ENCODE results near the gene C8G. TPM values are rescaled to one million over a fixed set of nuclear protein-coding genes. Genes with fewer than 3 reads are reported as not detected.

C8G gene
- total RNA-seq, 1 donor from 2014 or later = 1.7 TPM

- no peak for TF ChIP-seq CTCF (IDR thresholded peaks at IDR 0.05)
- H3K9me3 Mint-ChIP-seq (ENCODE audit: unreplicated experiment) = no peaks in the 10 kb centered on the region
- no peak overlapping the region for H3K27ac Mint-ChIP-seq (ENCODE audit: unreplicated experiment)
- no peak overlapping the region for H3K4me3 Mint-ChIP-seq (ENCODE audit: unreplicated experiment)
- DNase-seq (ENCODE audit: extremely low spot score, unreplicated experiment) = no peak
- no peaks in the 10 kb centered on the region for H3K36me3 Mint-ChIP-seq (ENCODE audit: unreplicated experiment)
- peaks cover 3% of the 10 kb centered on the region for H3K27me3 Mint-ChIP-seq (ENCODE audit: unreplicated experiment)
- peaks cover 20% of the 10 kb centered on the region for H3K4me1 Mint-ChIP-seq (ENCODE audit: unreplicated experiment)
These were observed 16.4 kb downstream of the C8G start for GRCh38 chr9:136961279-136962065.

DNA sequence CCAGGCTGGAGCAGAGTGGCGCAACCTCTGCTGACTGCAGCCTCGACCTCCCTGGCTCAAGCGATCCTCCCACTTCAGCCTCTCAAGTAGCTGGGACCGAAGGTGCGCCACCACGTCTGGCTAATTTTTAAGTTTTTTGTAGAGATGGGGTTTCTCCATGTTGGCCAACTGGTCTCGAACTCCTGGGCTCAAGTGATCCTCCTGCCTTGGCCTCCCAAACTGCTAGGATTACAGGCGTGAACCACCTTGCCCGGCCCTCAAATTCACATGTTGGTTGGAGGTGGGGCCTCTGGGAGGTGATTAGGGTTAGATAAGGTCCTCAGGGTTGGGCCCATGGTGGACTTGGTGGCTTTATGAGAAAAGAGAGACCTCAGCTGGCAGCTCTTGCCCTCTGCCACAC is 17.1 kb downstream of the C8G start:
- H3K27ac Mint-ChIP-seq (ENCODE audit: unreplicated experiment) = no peak overlapping the region
- no peak for TF ChIP-seq CTCF (IDR thresholded peaks at IDR 0.05)
- H3K36me3 Mint-ChIP-seq (ENCODE audit: unreplicated experiment) = no peaks in the 10 kb centered on the region
- peaks cover 20% of the 10 kb centered on the region for H3K4me1 Mint-ChIP-seq (ENCODE audit: unreplicated experiment)
- H3K27me3 Mint-ChIP-seq (ENCODE audit: unreplicated experiment) = peaks cover 3% of the 10 kb centered on the region
- no peaks in the 10 kb centered on the region for H3K9me3 Mint-ChIP-seq (ENCODE audit: unreplicated experiment)
- DNase-seq (ENCODE audit: extremely low spot score, unreplicated experiment) = no peak
- no peak overlapping the region for H3K4me3 Mint-ChIP-seq (ENCODE audit: unreplicated experiment)

- Mint-ChIP-seq H3K4me3 (ENCODE audit: unreplicated experiment) (no peak overlapping the region), H3K36me3 (ENCODE audit: unreplicated experiment) (no peaks in the 10 kb centered on the region), H3K9me3 (ENCODE audit: unreplicated experiment) (no peaks in the 10 kb centered on the region), H3K27me3 (ENCODE audit: unreplicated experiment) (peaks cover 3% of the 10 kb centered on the region), H3K27ac (ENCODE audit: unreplicated experiment) (no peak overlapping the region), H3K4me1 (ENCODE audit: unreplicated experiment) (peaks cover 20% of the 10 kb centered on the region)
- DNase-seq (ENCODE audit: extremely low spot score, unreplicated experiment) = no peak
- TF ChIP-seq CTCF (IDR thresholded peaks at IDR 0.05) = no peak
These were observed 17.7 kb downstream of the C8G start for GRCh38 chr9:136962701-136963248.

- Mint-ChIP-seq H3K4me3 (ENCODE audit: unreplicated experiment) (no peak overlapping the region), H3K27me3 (ENCODE audit: unreplicated experiment) (peaks cover 3% of the 10 kb centered on the region), H3K36me3 (ENCODE audit: unreplicated experiment) (no peaks in the 10 kb centered on the region), H3K27ac (ENCODE audit: unreplicated experiment) (no peak overlapping the region), H3K4me1 (ENCODE audit: unreplicated experiment) (peaks cover 20% of the 10 kb centered on the region), H3K9me3 (ENCODE audit: unreplicated experiment) (no peaks in the 10 kb centered on the region)
- DNase-seq (ENCODE audit: extremely low spot score, unreplicated experiment) = no peak
- TF ChIP-seq CTCF (IDR thresholded peaks at IDR 0.05) = no peak
These were observed 18.3 kb downstream of the C8G start for GRCh38 chr9:136963341-136963740.

DNA sequence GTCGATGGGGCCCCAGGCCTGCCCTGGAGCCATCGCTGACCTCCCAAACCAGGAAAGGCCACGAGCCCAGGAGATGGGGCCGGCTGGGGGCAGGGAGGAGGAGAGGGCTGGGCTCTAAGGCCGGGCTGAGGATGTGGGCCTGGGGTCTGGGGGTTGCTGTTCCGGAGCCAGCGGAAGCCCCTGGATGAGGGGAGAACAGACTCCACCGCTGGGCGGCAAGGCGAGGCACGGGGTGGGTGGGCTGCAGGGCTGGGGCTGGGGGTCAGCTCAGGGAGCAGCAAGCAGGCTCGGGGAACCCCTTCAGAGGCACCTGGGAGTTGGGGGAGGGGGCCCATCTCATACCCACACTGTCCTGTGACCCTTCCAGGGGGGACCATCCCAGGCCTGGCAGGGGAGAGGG is 18.7 kb downstream of the C8G start:
- H3K27ac Mint-ChIP-seq (ENCODE audit: unreplicated experiment) = no peak overlapping the region
- H3K27me3 Mint-ChIP-seq (ENCODE audit: unreplicated experiment) = peaks cover 3% of the 10 kb centered on the region
- H3K4me3 Mint-ChIP-seq (ENCODE audit: unreplicated experiment) = no peak overlapping the region
- DNase-seq (ENCODE audit: extremely low spot score, unreplicated experiment) = no peak
- no peak for TF ChIP-seq CTCF (IDR thresholded peaks at IDR 0.05)
- H3K36me3 Mint-ChIP-seq (ENCODE audit: unreplicated experiment) = no peaks in the 10 kb centered on the region
- no peaks in the 10 kb centered on the region for H3K9me3 Mint-ChIP-seq (ENCODE audit: unreplicated experiment)
- H3K4me1 Mint-ChIP-seq (ENCODE audit: unreplicated experiment) = peaks cover 20% of the 10 kb centered on the region

All from osteocyte (in vitro differentiated cells).